ENCODE measurements around the gene KLK14. TPM values are rescaled to one million over a fixed set of nuclear protein-coding genes. Genes with fewer than 3 reads are reported as not detected.

Gene KLK14
- total RNA-seq, 4 donors from 2014 or later = not detected

DNA sequence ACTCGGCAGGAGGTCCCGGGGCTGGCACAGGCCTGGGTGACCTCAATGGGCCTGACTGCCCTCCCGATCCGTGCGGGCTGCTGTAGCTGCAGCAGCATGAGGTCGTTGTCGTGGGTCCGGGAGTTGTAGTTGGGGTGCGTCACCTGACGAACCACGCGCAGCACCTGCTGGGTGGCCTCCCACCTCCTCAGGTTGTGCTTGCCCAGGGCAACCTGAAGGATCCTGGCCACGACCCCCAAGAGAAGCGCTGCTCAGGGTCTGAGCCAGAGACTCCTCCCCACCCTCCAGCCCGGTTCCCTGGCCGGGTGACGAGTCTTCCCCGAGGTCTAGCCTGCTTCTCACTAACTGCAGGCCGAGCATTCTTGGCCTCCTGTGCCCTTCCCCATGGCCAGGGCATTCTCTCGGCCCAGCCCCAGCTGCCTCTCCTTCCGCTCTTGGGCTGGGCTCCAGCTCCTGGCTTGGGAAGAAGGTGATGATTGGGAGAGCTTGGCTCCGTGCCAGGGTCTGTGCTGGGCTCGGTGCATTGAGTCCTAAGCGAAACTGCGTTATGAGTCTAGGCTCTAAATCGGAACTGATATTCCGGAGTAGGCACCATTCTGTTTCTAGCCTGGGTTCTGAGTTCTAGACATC is 3.1 kb downstream of the KLK14 start:
- TF ChIP-seq, protein P1, sequence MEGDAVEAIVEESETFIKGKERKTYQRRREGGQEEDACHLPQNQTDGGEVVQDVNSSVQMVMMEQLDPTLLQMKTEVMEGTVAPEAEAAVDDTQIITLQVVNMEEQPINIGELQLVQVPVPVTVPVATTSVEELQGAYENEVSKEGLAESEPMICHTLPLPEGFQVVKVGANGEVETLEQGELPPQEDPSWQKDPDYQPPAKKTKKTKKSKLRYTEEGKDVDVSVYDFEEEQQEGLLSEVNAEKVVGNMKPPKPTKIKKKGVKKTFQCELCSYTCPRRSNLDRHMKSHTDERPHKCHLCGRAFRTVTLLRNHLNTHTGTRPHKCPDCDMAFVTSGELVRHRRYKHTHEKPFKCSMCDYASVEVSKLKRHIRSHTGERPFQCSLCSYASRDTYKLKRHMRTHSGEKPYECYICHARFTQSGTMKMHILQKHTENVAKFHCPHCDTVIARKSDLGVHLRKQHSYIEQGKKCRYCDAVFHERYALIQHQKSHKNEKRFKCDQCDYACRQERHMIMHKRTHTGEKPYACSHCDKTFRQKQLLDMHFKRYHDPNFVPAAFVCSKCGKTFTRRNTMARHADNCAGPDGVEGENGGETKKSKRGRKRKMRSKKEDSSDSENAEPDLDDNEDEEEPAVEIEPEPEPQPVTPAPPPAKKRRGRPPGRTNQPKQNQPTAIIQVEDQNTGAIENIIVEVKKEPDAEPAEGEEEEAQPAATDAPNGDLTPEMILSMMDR (IDR thresholded peaks at IDR 0.05) = no peak
- ATAC-seq (ENCODE audit: low FRiP score) (peak; percentile 58), DNase-seq (ENCODE audit: low spot score) (peak; percentile 47)

DNA sequence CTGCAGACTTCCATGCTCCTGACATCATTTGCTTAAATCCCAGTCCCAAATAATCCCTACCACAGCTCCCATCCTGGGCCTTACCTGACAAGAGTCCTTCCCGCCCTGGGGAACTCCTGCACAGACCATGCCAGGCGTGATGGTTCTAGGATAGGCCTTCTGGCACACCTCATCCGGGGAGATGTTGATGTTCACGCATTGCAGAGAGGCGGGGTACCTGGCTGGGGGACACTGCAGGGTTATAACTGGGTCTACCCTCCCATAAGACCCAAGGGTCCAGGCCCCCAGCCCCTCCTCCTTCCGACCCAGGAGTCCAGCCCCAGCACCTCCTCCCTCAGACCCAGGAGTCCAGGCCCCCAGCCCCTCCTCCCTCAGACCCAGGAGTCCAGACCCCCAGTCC is 4.0 kb downstream of the KLK14 start:
- TF ChIP-seq, protein P1 (IDR thresholded peaks at IDR 0.05) = no peak
- DNase-seq (ENCODE audit: low spot score) (no peak), ATAC-seq (ENCODE audit: low FRiP score) (no peak)

DNA sequence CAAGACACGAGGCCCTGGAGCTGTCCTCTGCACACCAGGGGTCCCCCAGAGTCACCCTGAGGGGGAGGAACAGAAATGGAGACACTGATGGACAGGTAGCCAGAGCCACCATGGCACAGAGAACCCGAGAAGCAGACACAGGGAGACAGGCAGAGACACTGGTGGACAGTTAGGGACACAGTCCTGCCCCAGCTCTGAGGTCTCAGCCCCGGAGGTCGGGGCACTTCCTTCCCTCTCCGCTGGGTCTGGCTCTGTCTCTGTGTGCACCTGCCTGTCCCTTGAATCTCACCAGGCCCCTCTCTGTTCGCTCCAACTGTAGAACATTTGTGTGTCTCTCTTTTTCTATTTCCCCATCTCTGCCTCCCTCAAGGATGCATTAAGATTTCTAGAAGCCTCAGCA is 4.6 kb downstream of the KLK14 start:
- TF ChIP-seq, protein P1 (IDR thresholded peaks at IDR 0.05) = no peak
- DNase-seq (ENCODE audit: low spot score) (no peak), ATAC-seq (ENCODE audit: low FRiP score) (no peak)

DNA sequence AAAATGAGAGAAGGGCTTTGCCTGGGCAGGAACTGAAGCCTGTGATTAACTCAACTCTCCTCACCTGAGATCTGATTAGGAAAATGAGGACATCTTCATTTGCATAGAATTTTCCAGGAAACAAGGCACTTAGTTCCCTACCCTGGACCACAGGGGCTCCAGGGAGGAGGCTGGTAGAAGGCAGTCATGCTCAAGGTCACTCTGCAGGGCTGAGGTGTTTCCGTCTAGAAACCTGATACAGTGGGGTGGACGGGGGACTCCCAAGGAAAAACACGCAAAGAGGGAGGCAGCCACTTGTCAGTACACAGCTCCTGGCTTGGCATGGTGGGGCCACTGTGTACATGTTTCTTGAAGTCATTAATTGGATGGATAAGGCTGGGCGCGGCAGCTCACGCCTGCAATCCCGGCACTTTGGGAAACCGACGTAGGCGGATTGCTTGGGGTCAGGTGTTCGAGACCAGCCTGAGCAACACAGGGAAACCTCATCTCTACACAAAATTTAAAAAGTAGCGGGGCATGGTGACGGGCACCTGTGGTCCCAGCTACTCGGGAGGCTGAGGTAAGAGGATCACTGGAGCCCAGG is 6.0 kb downstream of the KLK14 start:
- TF ChIP-seq, protein P1 (IDR thresholded peaks at IDR 0.05) = no peak
- ATAC-seq (ENCODE audit: low FRiP score) = no peak

DNA sequence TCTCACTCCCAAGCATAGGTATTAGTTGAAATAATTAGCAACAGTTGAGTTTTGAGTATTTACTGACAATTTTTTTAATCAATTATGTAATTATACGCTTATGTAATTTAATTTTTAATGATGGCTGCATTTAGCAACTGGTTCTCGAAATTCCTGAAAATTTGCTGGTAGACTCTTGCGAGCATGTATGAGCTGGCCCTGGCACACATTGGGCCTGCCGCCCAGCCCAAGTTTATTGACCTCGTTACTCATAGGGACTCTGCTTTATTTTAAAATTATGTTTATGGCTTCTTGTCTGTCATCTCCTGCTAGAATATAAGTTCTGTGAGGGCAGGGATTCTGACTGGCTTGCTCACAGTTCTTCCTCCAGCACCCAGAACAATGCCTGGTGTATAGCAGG is 6.7 kb downstream of the KLK14 start:
- TF ChIP-seq, protein P1 (IDR thresholded peaks at IDR 0.05) = no peak
- no peak for ATAC-seq (ENCODE audit: low FRiP score)
- DNase-seq (ENCODE audit: low spot score) = no peak

More for the DNA sequence above, 6.0 kb downstream of the KLK14 start:
- no peak for DNase-seq (ENCODE audit: low spot score)

DNA sequence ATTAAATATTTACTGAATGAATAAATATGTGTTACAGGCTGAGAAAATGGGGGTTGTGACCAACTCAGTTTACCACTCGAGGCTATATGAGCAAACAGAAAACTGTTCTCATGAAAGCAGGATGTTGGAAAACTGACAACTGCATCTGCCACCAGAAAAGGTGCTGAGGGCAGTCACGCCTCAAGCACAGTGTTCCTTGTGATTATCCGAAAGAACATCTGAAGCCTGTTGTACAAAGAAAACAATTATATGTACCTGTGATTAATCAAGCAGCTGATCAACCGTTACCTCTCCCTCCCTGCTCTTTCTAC is 11.6 kb downstream of the KLK14 start:
- ATAC-seq (ENCODE audit: low FRiP score) = no peak
- TF ChIP-seq, protein P1 (IDR thresholded peaks at IDR 0.05) = no peak
- DNase-seq (ENCODE audit: low spot score) = no peak
